ENCODE results near the gene CTBP1. TPM values are rescaled to one million over a fixed set of nuclear protein-coding genes. Genes with fewer than 3 reads are reported as not detected.

The CTBP1 gene
- polyA plus RNA-seq, 1 donor from 2014 or later = 325 TPM

- no peak overlapping the region for H2AFZ ChIP-seq (ENCODE audit: low read depth, low read length)
- TF ChIP-seq RAD21 (conservative IDR thresholded peaks at IDR 0.05) (no peak), TAF1 (IDR thresholded peaks at IDR 0.05; ENCODE audit: low read depth) (no peak), MXI1 (conservative IDR thresholded peaks at IDR 0.05; ENCODE audit: poor library complexity, severe bottlenecking) (no peak), CTCF (IDR thresholded peaks at IDR 0.05; ENCODE audit: poor library complexity, severe bottlenecking) (no peak), POLR2AphosphoS5 (IDR thresholded peaks at IDR 0.05) (no peak), EZH2 (IDR thresholded peaks at IDR 0.05; ENCODE audit: borderline replicate concordance, insufficient read depth, low read length, poor library complexity, severe bottlenecking) (no peak), SMC3 (conservative IDR thresholded peaks at IDR 0.05; ENCODE audit: poor library complexity) (no peak), EP300 (conservative IDR thresholded peaks at IDR 0.05; ENCODE audit: poor library complexity, severe bottlenecking) (no peak)
- no peaks in the 10 kb centered on the region for H3K36me3 ChIP-seq (ENCODE audit: insufficient read depth, low read length)
- H3K4me2 ChIP-seq (ENCODE audit: low read length) = no peak overlapping the region
- H3K79me2 ChIP-seq (replicated peaks; ENCODE audit: insufficient read depth, low read length) = no peaks in the 10 kb centered on the region
- no peaks in the 10 kb centered on the region for H3K27me3 ChIP-seq (ENCODE audit: insufficient read depth, low read depth, low read length)
- H4K20me1 ChIP-seq (ENCODE audit: insufficient read depth) = no peaks in the 10 kb centered on the region
- H3K9me3 ChIP-seq (ENCODE audit: low read length) = peaks cover 8% of the 10 kb centered on the region
- no peak overlapping the region for H3K4me3 ChIP-seq (ENCODE audit: low read length)
- H3K9me2 ChIP-seq (ENCODE audit: insufficient read depth, low read length) = no peaks in the 10 kb centered on the region
- H3K9ac ChIP-seq (ENCODE audit: low read length) = no peak overlapping the region
- no peak overlapping the region for H3K27ac ChIP-seq (ENCODE audit: low read length)
- no peaks in the 10 kb centered on the region for H3F3A ChIP-seq (ENCODE audit: insufficient read depth, low read length, poor library complexity, severe bottlenecking)
Measured at GRCh38 chr4:1264942-1265341, 16.0 kb upstream of the CTBP1 start.

DNA sequence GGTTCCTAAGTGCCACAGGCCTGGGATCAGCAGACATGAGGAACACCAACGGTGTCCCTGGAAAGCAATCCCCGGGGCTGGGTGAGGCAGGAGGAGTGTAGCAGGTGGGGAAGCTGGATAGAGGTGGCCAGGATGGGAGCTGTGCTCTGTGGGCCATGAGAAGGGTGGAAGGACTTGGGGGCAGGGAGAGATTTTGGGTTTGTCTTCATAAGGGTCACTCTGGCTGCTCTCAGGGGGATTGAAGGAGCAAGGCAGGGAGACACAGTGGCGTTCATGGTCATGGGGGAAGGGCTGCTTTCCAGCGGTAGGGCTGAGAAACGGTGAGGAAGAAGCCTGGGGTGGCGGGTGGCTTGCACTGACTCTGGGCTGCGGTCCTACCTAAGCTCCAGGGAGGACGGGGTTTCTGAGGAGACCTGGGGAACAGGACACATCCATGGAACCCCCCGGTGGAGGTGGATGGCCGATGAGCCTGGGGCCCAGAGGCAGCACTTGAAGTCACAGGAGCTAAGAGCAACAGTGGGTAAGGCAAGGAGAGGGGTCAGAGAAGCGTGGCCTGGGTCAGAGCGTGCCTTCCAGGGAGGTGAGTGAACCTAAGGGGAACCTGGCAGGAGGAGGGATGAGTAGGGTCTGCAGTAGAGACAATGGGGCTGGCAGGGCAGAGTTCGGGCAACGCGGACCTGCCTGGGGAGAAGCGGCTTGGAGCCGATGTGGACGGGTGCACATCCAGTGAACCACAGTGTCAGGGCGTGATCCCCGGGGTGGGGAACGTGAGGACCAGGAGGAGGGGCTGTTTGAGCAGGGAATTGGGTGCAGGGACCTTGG is 12.4 kb upstream of the CTBP1 start:
- H3K9me3 ChIP-seq (ENCODE audit: low read length) = no peaks in the 10 kb centered on the region
- H3K27me3 ChIP-seq (ENCODE audit: insufficient read depth, low read depth, low read length) = no peaks in the 10 kb centered on the region
- no peak overlapping the region for H2AFZ ChIP-seq (ENCODE audit: low read depth, low read length)
- TF ChIP-seq RAD21 (conservative IDR thresholded peaks at IDR 0.05) (no peak), CTCF (IDR thresholded peaks at IDR 0.05; ENCODE audit: poor library complexity, severe bottlenecking) (no peak), SMC3 (conservative IDR thresholded peaks at IDR 0.05; ENCODE audit: poor library complexity) (no peak), POLR2AphosphoS5 (IDR thresholded peaks at IDR 0.05) (no peak), EP300 (conservative IDR thresholded peaks at IDR 0.05; ENCODE audit: poor library complexity, severe bottlenecking) (no peak), TAF1 (IDR thresholded peaks at IDR 0.05; ENCODE audit: low read depth) (no peak), MXI1 (conservative IDR thresholded peaks at IDR 0.05; ENCODE audit: poor library complexity, severe bottlenecking) (no peak), EZH2 (IDR thresholded peaks at IDR 0.05; ENCODE audit: borderline replicate concordance, insufficient read depth, low read length, poor library complexity, severe bottlenecking) (no peak)
- TF ChIP-seq, protein P1, sequence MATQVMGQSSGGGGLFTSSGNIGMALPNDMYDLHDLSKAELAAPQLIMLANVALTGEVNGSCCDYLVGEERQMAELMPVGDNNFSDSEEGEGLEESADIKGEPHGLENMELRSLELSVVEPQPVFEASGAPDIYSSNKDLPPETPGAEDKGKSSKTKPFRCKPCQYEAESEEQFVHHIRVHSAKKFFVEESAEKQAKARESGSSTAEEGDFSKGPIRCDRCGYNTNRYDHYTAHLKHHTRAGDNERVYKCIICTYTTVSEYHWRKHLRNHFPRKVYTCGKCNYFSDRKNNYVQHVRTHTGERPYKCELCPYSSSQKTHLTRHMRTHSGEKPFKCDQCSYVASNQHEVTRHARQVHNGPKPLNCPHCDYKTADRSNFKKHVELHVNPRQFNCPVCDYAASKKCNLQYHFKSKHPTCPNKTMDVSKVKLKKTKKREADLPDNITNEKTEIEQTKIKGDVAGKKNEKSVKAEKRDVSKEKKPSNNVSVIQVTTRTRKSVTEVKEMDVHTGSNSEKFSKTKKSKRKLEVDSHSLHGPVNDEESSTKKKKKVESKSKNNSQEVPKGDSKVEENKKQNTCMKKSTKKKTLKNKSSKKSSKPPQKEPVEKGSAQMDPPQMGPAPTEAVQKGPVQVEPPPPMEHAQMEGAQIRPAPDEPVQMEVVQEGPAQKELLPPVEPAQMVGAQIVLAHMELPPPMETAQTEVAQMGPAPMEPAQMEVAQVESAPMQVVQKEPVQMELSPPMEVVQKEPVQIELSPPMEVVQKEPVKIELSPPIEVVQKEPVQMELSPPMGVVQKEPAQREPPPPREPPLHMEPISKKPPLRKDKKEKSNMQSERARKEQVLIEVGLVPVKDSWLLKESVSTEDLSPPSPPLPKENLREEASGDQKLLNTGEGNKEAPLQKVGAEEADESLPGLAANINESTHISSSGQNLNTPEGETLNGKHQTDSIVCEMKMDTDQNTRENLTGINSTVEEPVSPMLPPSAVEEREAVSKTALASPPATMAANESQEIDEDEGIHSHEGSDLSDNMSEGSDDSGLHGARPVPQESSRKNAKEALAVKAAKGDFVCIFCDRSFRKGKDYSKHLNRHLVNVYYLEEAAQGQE (IDR thresholded peaks at IDR 0.05; ENCODE audit: borderline replicate concordance) = no peak
- H3K36me3 ChIP-seq (ENCODE audit: insufficient read depth, low read length) = no peaks in the 10 kb centered on the region
- no peaks in the 10 kb centered on the region for H3F3A ChIP-seq (ENCODE audit: insufficient read depth, low read length, poor library complexity, severe bottlenecking)
- H3K79me2 ChIP-seq (replicated peaks; ENCODE audit: insufficient read depth, low read length) = no peaks in the 10 kb centered on the region
- H3K4me3 ChIP-seq (ENCODE audit: low read length) = no peak overlapping the region
- no peaks in the 10 kb centered on the region for H4K20me1 ChIP-seq (ENCODE audit: insufficient read depth)
- H3K27ac ChIP-seq (ENCODE audit: low read length) = no peak overlapping the region
- no peak overlapping the region for H3K4me2 ChIP-seq (ENCODE audit: low read length)
- H3K9me2 ChIP-seq (ENCODE audit: insufficient read depth, low read length) = no peaks in the 10 kb centered on the region
- no peak overlapping the region for H3K9ac ChIP-seq (ENCODE audit: low read length)
